Measurements from ENCODE around the gene SLC24A1.

- no peak for TF ChIP-seq CTCF (conservative IDR thresholded peaks at IDR 0.05 in 1 of 2, IDR thresholded peaks at IDR 0.05 in 1 of 2; ENCODE audit: extremely low read depth in 1 of 2, insufficient read depth in 1 of 2, low read depth in 1 of 2, low read length in 2 of 2)
- no peak for TF ChIP-seq EZH2 (IDR thresholded peaks at IDR 0.05; ENCODE audit: borderline replicate concordance, low read length)
These were observed 33.3 kb downstream of the SLC24A1 start for GRCh38 chr15:65655026-65655425.
